GM12878 (cell line): ENCODE measurements around the gene MAMLD1. TPM values are rescaled to one million over a fixed set of nuclear protein-coding genes. Genes with fewer than 3 reads are reported as not detected.
A peak's percentile ranks its signal among the peaks of the same experiment; 100 is the strongest.

ENCODE experiments used
- ATAC-seq: fragments of 200-7000 bp; cut with Tn5 transposase; 3 replicates; pipeline ENCODE4 v1.9.1; 2020; ENCODE audit warnings: mild to moderate bottlenecking, moderate library complexity
- BruUV-seq: library from RNA; stranded (reverse); fragments of 400-500 nt; replicated peaks from 2 replicates; lab custom pipeline; 2021; lab: Mats Ljungman, UMichigan
- CTCF ChIA-PET: fragments of 300-600 bp; sonication (Branson Sonifier 250); formaldehyde crosslinking; extraction: SDS; loops from one replicate; lab custom pipeline; 2021; ENCODE audit warnings: inconsistent platforms; lab: Yijun Ruan, JAX
- POLR2A ChIA-PET: fragments of 350-600 bp; formaldehyde crosslinking; extraction: SDS; loops from one replicate; lab custom pipeline; 2021; ENCODE audit warnings: inconsistent platforms; lab: Charles Lee
- RAD21 ChIA-PET: fragments of 300-600 bp; sonication (Branson Sonifier 250); formaldehyde crosslinking; loops from one replicate; lab custom pipeline; 2023; ENCODE audit warnings: antibody characterized with exemption; ENCODE audit not compliant: unreplicated experiment; lab: Charles Lee
- SMC1A ChIA-PET: fragments of 300-600 bp; sonication (Branson Sonifier 250); formaldehyde crosslinking; loops from one replicate; lab custom pipeline; 2023; ENCODE audit not compliant: unreplicated experiment, uncharacterized antibody; lab: Charles Lee
- DNase-seq: peaks from one replicate; pipeline ENCODE4 v3.0.0-alpha.2; 2011; ENCODE audit warnings: low read depth, low spot score
- FAIRE-seq: peaks from 3 replicates; lab custom pipeline; 2011; peaks lifted over from hg19 to GRCh38; lab: Jason Lieb, UNC
- H2AFZ ChIP-seq: 2 replicates; pipeline ENCODE4 v1.6.0; 2011; ENCODE audit warnings: low read depth, low read length, control low read depth; ENCODE audit not compliant: control insufficient read depth
- H3K27ac ChIP-seq: 2 replicates; pipeline ENCODE4 v1.5.1; 2011; ENCODE audit warnings: control low read depth; ENCODE audit not compliant: control insufficient read depth, insufficient read depth
- H3K27me3 ChIP-seq, 2 experiments: replicated peaks in 1 of 2; 2 replicates each; pipeline versions ENCODE4 v1.6.0 to v1.6.1; 2011; ENCODE audit warnings: low read length in 1 of 2; ENCODE audit not compliant: control insufficient read depth in 2 of 2, insufficient read depth in 2 of 2
- H3K36me3 ChIP-seq, 2 experiments: 2 replicates each; pipeline ENCODE4 v1.5.1; 2011; ENCODE audit warnings: low read length in 1 of 2; ENCODE audit not compliant: control insufficient read depth in 2 of 2, insufficient read depth in 2 of 2
- H3K4me1 ChIP-seq: 2 replicates; pipeline ENCODE4 v1.6.1; 2011; ENCODE audit warnings: mild to moderate bottlenecking, low read length, moderate library complexity, mixed read lengths; ENCODE audit not compliant: control insufficient read depth, insufficient read depth
- H3K4me2 ChIP-seq: 2 replicates; pipeline ENCODE4 v1.6.0; 2011; ENCODE audit warnings: control low read depth; ENCODE audit not compliant: control insufficient read depth, insufficient read depth
- H3K4me3 ChIP-seq: fragments of 200-600 bp; sonication (generic); 2 replicates; pipeline ENCODE4 v1.5.1; 2016
- H3K79me2 ChIP-seq: 2 replicates; pipeline ENCODE4 v1.6.0; 2011; ENCODE audit warnings: low read length; ENCODE audit not compliant: control insufficient read depth, insufficient read depth
- H3K9ac ChIP-seq: 2 replicates; pipeline ENCODE4 v1.8.0; 2011; ENCODE audit warnings: low read length, control low read depth, mixed read lengths; ENCODE audit not compliant: control insufficient read depth, insufficient read depth
- H3K9me3 ChIP-seq: replicated peaks from 3 replicates; pipeline ENCODE4 v1.5.1; 2011; ENCODE audit warnings: mild to moderate bottlenecking, low read length; ENCODE audit not compliant: control insufficient read depth, insufficient read depth
- H4K20me1 ChIP-seq: 2 replicates; pipeline ENCODE4 v1.6.0; 2011; ENCODE audit not compliant: control insufficient read depth, insufficient read depth
- BCL11A ChIP-seq: IDR thresholded peaks from 2 replicates; pipeline ENCODE4 v1.6.1; 2011; ENCODE audit warnings: low read depth, low read length
- JUND ChIP-seq: IDR thresholded peaks from 2 replicates; pipeline ENCODE4 v1.6.1; 2012; ENCODE audit warnings: low read depth, mild to moderate bottlenecking, low read length, improper control_type of control experiment, moderate library complexity
- POU2F2 ChIP-seq: IDR thresholded peaks from 3 replicates; pipeline ENCODE4 v1.6.1; 2011; ENCODE audit warnings: low read depth, mild to moderate bottlenecking, low read length, borderline replicate concordance
- RAD21 ChIP-seq: IDR thresholded peaks from 2 replicates; pipeline ENCODE4 v1.6.1; 2011; ENCODE audit warnings: mild to moderate bottlenecking, low read depth, low read length, moderate library complexity; ENCODE audit not compliant: insufficient read depth
- RFX5 ChIP-seq: IDR thresholded peaks from 2 replicates; pipeline ENCODE4 v1.6.1; 2011; ENCODE audit warnings: low read depth, low read length, improper control_type of control experiment
- SIX5 ChIP-seq: IDR thresholded peaks from 2 replicates; pipeline ENCODE4 v1.6.1; 2011; ENCODE audit warnings: mild to moderate bottlenecking, low read depth, low read length, moderate library complexity; ENCODE audit not compliant: severe bottlenecking
- TAF1 ChIP-seq: IDR thresholded peaks from 2 replicates; pipeline ENCODE4 v1.6.1; 2011; ENCODE audit warnings: mild to moderate bottlenecking, low read depth, low read length, borderline replicate concordance
- TARDBP ChIP-seq: IDR thresholded peaks from 2 replicates; pipeline ENCODE4 v1.6.1; 2016; ENCODE audit warnings: borderline replicate concordance
- TBL1XR1 ChIP-seq: IDR thresholded peaks from 2 replicates; pipeline ENCODE4 v1.6.1; 2012; ENCODE audit warnings: low read depth, low read length, improper control_type of control experiment
- TCF7 ChIP-seq: IDR thresholded peaks from 2 replicates; pipeline ENCODE4 v1.6.1; 2014; ENCODE audit warnings: antibody characterized with exemption, borderline replicate concordance
- ZNF384 ChIP-seq: IDR thresholded peaks from 2 replicates; pipeline ENCODE4 v1.6.1; 2012; ENCODE audit warnings: low read depth, mild to moderate bottlenecking, low read length, improper control_type of control experiment, borderline replicate concordance
- ZNF622 ChIP-seq: fragments of 450-650 bp; IDR thresholded peaks from 2 replicates; pipeline ENCODE4 v1.6.1; 2017; ENCODE audit warnings: mild to moderate bottlenecking, inconsistent platforms
- WGBS: methylation state at CpG from one replicate; pipeline ENCODE4 v1.1.6; 2016; ENCODE audit warnings: low lambda C conversion rate; ENCODE audit not compliant: insufficient replicate concordance, insufficient coverage; ENCODE audit errors: missing lambda C conversion rate; 5-methylcytosine and 5-hydroxymethylcytosine counted together
- in situ Hi-C: fragments of 300-500 bp; cut with MboI; formaldehyde crosslinking; loops from 9 replicates; pipeline ENCODE4 v1.14.3; 2018; ENCODE audit warnings: mixed read lengths
- intact Hi-C: fragments of 100-400 bp; cut with micrococcal nuclease; formaldehyde crosslinking; loops from one replicate; pipeline ENCODE4 v1.14.2; 2022; ENCODE audit not compliant: unreplicated experiment
- polyA plus RNA-seq, 11 experiments: library from polyadenylated mRNA; depleted of rRNA in 4 of 11; unstranded in 6 of 11; stranded (reverse) in 5 of 11; fragments of >200 nt; fragmentation: Nextera tagmentation in 4 of 11; fragmentation: Illumina TruSeq in 1 of 11; extraction: Ambion mirVana in 4 of 11; extraction: Trizol in 1 of 11; gene quantifications; 1 replicate in 1 of 11; 2 replicates in 10 of 11; pipeline versions ENCODE4 v1.2.1 to v1.2.3, GENCODE V29; 2011 to 2016; ENCODE audit warnings: inconsistent platforms in 2 of 11, missing spikeins in 2 of 11, low read depth in 1 of 11
- total RNA-seq, 4 experiments: library from RNA; depleted of rRNA in 3 of 4; stranded (reverse); fragments of >200 nt in 3 of 4; fragmentation: Illumina TruSeq in 1 of 4; extraction: Trizol in 1 of 4; gene quantifications; 2 replicates each; pipeline versions ENCODE4 v1.2.1 to v1.2.3, GENCODE V29; 2013 to 2021
- TF ChIP-seq, protein P1 (sequence below), 3 experiments: IDR thresholded peaks in 2 of 3; conservative IDR thresholded peaks in 1 of 3; 2 replicates each; pipeline ENCODE4 v1.5.1; 2011; ENCODE audit warnings: low read depth in 3 of 3, low read length in 3 of 3, mild to moderate bottlenecking in 3 of 3, control low read depth in 2 of 3, moderate library complexity in 2 of 3, inconsistent platforms in 1 of 3, mixed read lengths in 1 of 3; ENCODE audit not compliant: control insufficient read depth in 2 of 3, insufficient read depth in 1 of 3; ENCODE audit errors: extremely low read depth in 1 of 3
- TF ChIP-seq, protein P2 (sequence below): fragments of 450-650 bp; formaldehyde crosslinking; IDR thresholded peaks from 2 replicates; pipeline ENCODE4 v1.4.0; 2020; ENCODE audit warnings: mild to moderate bottlenecking, moderate library complexity
- TF ChIP-seq, protein P3 (sequence below): fragments of 450-650 bp; IDR thresholded peaks from 2 replicates; pipeline ENCODE4 v1.6.1; 2016; ENCODE audit warnings: mild to moderate bottlenecking

MAMLD1 gene
- total and polyA plus RNA-seq, 10 of the 15 experiments (the other 5 are each of a cell fraction or from before 2014, with no cell fraction given), result 0.03 to 0.05 TPM; not detected in 8

DNA sequence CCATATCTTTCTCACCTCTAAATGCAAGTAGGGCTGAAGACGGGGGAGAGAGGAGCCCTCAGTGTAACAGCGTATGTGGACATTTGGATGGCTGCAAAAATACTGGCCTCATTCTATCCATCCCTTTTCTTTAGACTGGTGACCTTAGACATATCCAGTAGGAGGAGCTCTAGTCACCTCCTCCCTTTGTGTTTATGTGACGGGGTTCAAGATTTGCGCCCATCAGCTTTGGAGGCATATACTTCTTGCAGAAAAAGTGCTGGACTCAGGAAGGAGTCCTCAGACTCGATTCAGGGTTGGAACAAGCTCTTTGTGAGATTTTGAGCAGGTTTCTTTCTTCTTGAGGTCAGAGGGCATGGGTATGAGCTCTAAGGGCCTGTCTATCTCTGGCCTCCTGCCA, 86.2 kb downstream of the MAMLD1 start (continued):
- TF ChIP-seq, protein P1, sequence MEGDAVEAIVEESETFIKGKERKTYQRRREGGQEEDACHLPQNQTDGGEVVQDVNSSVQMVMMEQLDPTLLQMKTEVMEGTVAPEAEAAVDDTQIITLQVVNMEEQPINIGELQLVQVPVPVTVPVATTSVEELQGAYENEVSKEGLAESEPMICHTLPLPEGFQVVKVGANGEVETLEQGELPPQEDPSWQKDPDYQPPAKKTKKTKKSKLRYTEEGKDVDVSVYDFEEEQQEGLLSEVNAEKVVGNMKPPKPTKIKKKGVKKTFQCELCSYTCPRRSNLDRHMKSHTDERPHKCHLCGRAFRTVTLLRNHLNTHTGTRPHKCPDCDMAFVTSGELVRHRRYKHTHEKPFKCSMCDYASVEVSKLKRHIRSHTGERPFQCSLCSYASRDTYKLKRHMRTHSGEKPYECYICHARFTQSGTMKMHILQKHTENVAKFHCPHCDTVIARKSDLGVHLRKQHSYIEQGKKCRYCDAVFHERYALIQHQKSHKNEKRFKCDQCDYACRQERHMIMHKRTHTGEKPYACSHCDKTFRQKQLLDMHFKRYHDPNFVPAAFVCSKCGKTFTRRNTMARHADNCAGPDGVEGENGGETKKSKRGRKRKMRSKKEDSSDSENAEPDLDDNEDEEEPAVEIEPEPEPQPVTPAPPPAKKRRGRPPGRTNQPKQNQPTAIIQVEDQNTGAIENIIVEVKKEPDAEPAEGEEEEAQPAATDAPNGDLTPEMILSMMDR (IDR thresholded peaks at IDR 0.05 in 2 of 3, conservative IDR thresholded peaks at IDR 0.05 in 1 of 3; ENCODE audit: control insufficient read depth in 2 of 3, extremely low read depth in 1 of 3, insufficient read depth in 1 of 3, low read depth in 3 of 3, low read length in 3 of 3), result peak; percentile 29 to 42 (median 32); a peak in 3 of 6 replicates
- TF ChIP-seq RFX5, result no peak

DNA sequence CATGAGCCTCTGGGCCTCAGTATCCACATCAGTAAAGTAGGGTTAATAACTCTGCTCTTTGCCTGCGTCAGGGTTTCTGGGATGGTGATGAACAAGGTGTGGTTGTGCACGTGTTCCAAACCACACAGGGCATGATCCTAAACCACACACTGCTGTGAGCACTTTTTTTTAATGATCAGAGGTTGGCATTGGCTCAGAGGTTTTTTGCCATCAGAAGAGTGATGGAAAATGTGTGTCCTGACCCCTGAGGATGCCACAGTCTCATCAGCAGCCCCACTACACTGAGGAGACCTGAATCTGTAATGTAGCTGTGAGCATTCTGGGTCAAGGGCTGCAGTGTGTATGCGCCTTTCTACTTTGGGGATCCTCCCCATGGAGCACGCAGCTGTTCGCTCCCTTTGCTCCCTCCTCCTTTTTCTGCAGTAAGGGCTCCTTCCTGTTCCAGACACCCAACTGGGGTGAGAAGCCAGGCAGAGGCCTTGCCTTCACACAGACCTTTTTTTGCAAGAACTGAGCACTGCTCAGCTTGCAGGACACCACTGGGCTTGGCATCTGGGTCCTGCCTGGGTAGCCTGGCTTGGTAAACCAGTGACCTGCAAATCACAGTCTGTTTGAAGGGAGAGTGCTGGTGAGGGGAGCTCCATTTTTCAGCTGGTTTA, 87.5 kb downstream of the MAMLD1 start:
- Histone ChIP-seq H3K4me1 (no peaks in the 10 kb centered on the region), H3K9ac (no peak overlapping the region), H2AFZ (no peak overlapping the region), H4K20me1 (no peaks in the 10 kb centered on the region), H3K27me3 (no peaks in the 10 kb centered on the region), H3K9me3 (no peaks in the 10 kb centered on the region), H3K4me3 (no peak overlapping the region), H3K4me2 (no peak overlapping the region), H3K27ac (no peak overlapping the region), H3K79me2 (no peaks in the 10 kb centered on the region), H3K36me3 (no peaks in the 10 kb centered on the region)
- SMC1A ChIA-PET, result interaction anchor here (0.7 to 1.6 kb wide), 3 partner anchors 29 to 139 kb away, joined by 3 to 4 read pairs (median 3); no protein-coding TSS in a partner anchor
- no peak for ATAC-seq
- RAD21 ChIA-PET, result interaction anchor here (1.2 kb wide), 1 partner anchor 136 kb away, joined by 5 read pairs; no protein-coding TSS in a partner anchor
- in situ Hi-C loops (no loop called here), intact Hi-C loops (no loop called here)
- FAIRE-seq, result no peak
- 41% methylated on average over 5 of the region's 5 CpGs for WGBS
- POLR2A ChIA-PET, result no interaction called here
- BruUV-seq, result no TSS peak
- CTCF ChIA-PET, result interaction anchor here (1.1 to 2.1 kb wide), 4 partner anchors 33 to 138 kb away, joined by 3 to 16 read pairs (median 5); no protein-coding TSS in a partner anchor
- DNase-seq, result no peak
- TF ChIP-seq ZNF622 (no peak), TBL1XR1 (no peak), TARDBP (no peak), TCF7 (no peak), JUND (no peak), ZNF384 (no peak), RAD21 (no peak), POU2F2 (no peak), SIX5 (no peak), TAF1 (no peak), BCL11A (no peak)
- TF ChIP-seq, protein P2, sequence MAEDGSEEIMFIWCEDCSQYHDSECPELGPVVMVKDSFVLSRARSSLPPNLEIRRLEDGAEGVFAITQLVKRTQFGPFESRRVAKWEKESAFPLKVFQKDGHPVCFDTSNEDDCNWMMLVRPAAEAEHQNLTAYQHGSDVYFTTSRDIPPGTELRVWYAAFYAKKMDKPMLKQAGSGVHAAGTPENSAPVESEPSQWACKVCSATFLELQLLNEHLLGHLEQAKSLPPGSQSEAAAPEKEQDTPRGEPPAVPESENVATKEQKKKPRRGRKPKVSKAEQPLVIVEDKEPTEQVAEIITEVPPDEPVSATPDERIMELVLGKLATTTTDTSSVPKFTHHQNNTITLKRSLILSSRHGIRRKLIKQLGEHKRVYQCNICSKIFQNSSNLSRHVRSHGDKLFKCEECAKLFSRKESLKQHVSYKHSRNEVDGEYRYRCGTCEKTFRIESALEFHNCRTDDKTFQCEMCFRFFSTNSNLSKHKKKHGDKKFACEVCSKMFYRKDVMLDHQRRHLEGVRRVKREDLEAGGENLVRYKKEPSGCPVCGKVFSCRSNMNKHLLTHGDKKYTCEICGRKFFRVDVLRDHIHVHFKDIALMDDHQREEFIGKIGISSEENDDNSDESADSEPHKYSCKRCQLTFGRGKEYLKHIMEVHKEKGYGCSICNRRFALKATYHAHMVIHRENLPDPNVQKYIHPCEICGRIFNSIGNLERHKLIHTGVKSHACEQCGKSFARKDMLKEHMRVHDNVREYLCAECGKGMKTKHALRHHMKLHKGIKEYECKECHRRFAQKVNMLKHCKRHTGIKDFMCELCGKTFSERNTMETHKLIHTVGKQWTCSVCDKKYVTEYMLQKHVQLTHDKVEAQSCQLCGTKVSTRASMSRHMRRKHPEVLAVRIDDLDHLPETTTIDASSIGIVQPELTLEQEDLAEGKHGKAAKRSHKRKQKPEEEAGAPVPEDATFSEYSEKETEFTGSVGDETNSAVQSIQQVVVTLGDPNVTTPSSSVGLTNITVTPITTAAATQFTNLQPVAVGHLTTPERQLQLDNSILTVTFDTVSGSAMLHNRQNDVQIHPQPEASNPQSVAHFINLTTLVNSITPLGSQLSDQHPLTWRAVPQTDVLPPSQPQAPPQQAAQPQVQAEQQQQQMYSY (CRISPR knock-in tag), result no peak
- TF ChIP-seq, protein P3, sequence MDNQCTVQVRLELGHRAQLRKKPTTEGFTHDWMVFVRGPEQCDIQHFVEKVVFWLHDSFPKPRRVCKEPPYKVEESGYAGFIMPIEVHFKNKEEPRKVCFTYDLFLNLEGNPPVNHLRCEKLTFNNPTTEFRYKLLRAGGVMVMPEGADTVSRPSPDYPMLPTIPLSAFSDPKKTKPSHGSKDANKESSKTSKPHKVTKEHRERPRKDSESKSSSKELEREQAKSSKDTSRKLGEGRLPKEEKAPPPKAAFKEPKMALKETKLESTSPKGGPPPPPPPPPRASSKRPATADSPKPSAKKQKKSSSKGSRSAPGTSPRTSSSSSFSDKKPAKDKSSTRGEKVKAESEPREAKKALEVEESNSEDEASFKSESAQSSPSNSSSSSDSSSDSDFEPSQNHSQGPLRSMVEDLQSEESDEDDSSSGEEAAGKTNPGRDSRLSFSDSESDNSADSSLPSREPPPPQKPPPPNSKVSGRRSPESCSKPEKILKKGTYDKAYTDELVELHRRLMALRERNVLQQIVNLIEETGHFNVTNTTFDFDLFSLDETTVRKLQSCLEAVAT, result no peak
